ENCODE measurements around the gene CHST8.

GRCh38 chr19:33767898-33768413 lies 146.2 kb downstream of the CHST8 start:
- TF ChIP-seq CTCF (IDR thresholded peaks at IDR 0.05; ENCODE audit: borderline replicate concordance, extremely low read depth, low read length, poor library complexity, severe bottlenecking) (peak; percentile 58), EZH2 (IDR thresholded peaks at IDR 0.05; ENCODE audit: borderline replicate concordance, low read depth, low read length, severe bottlenecking) (no peak)
